Measurements from ENCODE around the gene MBD6. TPM values are rescaled to one million over a fixed set of nuclear protein-coding genes. Genes with fewer than 3 reads are reported as not detected.
"Not testable (repeated sequence)": the region's sequence is repeated elsewhere in the genome, so short reads cannot be mapped to it uniquely, and the experiment has no call there.

Gene MBD6
- total RNA-seq, 2 donors from 2014 or later: 66.4 to 77.5 TPM

DNA sequence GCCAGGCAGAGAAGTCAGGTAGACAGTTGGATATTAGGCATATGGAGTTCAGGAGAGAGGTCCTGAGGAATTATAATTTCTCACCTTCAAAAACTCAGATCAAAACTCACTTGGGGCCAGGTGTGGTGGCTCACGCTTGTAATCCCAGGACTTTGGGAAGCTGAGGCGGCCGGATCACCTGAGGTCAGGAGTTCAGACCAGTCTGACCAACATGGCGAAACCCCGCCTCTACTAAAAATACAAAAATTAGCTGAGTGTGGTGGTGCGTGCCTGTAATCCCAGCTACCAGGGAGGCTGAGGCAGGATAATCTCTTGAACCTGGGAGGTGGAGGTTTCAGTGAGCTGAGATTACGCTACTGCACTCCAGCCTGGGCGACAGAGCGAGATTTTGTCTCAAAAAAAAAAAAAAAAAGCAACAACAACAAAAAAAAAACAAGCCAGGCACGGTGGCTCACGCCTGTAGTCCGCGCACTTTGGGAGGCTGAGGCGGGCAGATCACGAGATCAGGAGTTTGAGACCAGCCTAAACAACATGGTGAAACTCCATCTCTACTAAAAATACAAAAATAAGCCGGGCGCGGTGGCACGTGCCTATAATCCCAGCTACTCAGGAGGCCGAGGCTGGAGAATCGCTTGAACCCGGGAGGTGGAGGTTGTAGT lies 20.2 kb upstream of the MBD6 start:
- not testable (repeated sequence) for DNase-seq (ENCODE audit: low spot score in 2 of 2); H3K27ac Mint-ChIP-seq; ATAC-seq; H3K9me3 Mint-ChIP-seq
- H3K36me3 Mint-ChIP-seq: peaks cover 33 to 47% of the 10 kb centered on the region in 2 donors

DNA sequence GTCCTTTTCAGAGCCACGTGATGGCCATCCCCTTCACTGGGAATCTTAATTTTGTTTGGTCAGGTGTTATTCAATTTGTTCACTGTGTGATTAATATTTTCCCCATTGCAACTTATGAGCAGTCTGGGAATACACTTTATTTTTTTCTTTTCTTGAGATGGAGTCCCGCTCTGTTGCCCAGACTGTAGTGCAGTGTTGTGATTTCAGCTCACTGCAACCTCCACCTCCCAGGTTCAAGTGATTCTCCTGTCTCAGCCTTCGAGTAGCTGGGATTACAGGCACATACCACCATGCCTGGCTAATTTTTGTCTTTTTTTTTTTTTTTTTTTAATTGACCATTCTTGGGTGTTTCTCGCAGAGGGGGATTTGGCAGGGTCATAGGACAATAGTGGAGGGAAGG lies 16.1 kb upstream of the MBD6 start:
- ATAC-seq: not testable (repeated sequence)
- peaks cover 7 to 16% of the 10 kb centered on the region in 2 donors for H3K36me3 Mint-ChIP-seq

DNA sequence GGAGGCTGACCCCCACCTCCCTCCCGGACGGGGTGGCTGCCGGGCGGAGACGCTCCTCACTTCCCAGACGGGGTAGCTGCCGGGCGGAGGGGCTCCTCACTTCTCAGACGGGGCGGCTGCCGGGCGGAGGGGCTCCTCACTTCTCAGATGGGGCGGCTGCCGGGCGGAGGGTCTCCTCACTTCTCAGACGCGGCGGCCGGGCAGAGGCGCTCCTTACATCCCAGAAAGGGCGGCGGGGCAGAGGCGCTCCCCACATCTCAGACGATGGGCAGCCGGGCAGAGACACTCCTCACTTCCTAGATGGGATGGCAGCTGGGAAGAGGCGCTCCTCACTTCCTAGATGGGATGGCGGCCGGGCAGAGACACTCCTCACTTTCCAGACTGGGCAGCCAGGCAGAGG lies 14.8 kb upstream of the MBD6 start:
- not testable (repeated sequence) for DNase-seq (ENCODE audit: low spot score in 2 of 2); H3K27ac Mint-ChIP-seq; H3K36me3 Mint-ChIP-seq; ATAC-seq; H3K9me3 Mint-ChIP-seq

More for the DNA sequence above, 16.1 kb upstream of the MBD6 start:
- not testable (repeated sequence) for DNase-seq (ENCODE audit: low spot score in 2 of 2); H3K9me3 Mint-ChIP-seq; H3K27ac Mint-ChIP-seq

DNA sequence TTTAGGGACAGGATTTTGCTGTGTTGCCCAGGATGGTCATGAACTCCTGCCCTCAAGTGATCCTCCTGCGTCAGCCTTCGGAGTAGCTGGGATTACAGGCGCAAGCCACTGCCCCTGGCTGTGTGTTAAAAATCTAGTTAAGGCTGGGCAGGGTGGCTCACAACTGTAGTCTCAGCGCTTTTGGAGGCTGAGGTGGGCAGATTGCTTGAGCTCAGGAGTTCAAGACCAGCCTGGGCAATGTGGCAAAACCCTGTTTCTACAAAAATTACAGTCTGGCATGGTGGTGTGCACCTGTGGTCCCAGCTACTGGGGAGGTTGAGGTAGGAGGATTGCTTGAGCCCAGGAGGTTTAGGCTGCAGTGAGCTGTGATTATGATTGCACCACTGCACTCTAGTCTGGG lies 11.5 kb upstream of the MBD6 start:
- Mint-ChIP-seq H3K9me3 (no peaks in the 10 kb centered on the region), H3K36me3 (peaks cover 4 to 21% of the 10 kb centered on the region in 2 donors), H3K27ac (no peak overlapping the region)
- ATAC-seq (no peak), DNase-seq (ENCODE audit: low spot score in 2 of 2) (no peak)

DNA sequence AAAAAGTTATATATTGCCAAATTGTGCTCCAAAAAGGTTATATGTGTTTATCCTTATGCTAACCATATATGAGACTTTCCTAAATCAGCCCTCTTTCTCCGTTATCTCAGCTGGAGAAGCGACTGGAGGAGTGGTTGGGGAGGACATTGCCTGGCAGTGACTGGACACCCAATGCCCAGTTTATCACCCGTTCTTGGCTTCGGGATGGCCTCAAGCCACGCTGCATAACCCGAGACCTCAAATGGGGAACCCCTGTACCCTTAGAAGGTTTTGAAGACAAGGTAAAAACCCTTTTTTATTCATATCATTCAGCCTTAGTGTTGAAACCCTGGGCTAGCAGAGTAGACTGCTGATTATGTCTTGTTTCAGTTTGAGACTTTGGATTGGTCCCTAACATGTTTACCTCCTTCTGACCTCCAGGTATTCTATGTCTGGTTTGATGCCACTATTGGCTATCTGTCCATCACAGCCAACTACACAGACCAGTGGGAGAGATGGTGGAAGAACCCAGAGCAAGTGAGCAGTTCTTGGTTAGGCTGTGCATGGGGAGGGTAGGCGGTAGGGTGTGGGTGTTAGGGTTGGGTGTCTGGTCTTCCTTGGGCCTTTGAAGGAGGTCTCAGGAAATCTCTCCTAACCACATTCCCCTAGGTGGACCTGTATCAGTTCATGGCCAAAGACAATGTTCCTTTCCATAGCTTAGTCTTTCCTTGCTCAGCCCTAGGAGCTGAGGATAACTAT lies 10.9 kb upstream of the MBD6 start:
- no peaks in the 10 kb centered on the region for H3K9me3 Mint-ChIP-seq
- H3K27ac Mint-ChIP-seq: peak overlapping the region; percentile 52 to 61
- DNase-seq (ENCODE audit: low spot score in 2 of 2): no peak
- H3K36me3 Mint-ChIP-seq: peaks cover 7 to 21% of the 10 kb centered on the region in 2 donors
- ATAC-seq: peak in 1 of 2 donors; percentile 44

DNA sequence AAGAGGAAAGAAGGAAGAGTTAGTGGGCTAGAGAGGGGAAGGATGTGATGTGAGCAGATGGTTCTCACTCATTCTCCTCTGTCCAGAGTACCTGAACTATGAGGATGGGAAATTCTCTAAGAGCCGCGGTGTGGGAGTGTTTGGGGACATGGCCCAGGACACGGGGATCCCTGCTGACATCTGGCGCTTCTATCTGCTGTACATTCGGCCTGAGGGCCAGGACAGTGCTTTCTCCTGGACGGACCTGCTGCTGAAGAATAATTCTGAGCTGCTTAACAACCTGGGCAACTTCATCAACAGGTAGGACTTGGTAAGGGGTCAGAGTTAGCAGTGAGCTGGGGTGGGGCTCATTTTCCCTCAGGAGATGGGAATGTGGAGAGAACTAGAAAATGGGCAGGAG lies 10.0 kb upstream of the MBD6 start:
- H3K9me3 Mint-ChIP-seq: no peaks in the 10 kb centered on the region
- ATAC-seq (no peak), DNase-seq (ENCODE audit: low spot score in 2 of 2) (no peak)
- H3K27ac Mint-ChIP-seq: peak overlapping the region; percentile 52 to 61
- peaks cover 16 to 21% of the 10 kb centered on the region in 2 donors for H3K36me3 Mint-ChIP-seq

DNA sequence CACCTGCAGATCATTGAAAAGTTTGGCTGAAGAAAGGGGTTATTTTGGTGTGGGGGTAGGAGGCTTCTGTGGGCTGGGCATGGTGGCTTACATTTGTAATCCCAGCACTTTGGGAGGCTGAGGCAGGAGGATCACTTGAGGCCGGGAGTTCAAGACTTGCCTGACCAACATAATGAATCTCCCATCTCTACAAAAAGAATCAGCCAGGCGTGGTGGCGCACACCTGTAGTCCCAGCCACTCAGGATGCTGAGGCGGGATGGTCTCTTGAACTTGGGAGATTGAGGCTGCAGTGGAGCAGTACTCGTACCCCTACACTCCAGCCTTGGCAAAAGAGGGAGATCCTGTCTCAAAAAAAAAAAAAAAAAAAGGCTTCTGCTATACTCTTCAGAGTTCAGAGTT lies 9.4 kb upstream of the MBD6 start:
- Mint-ChIP-seq H3K36me3 (peaks cover 22 to 23% of the 10 kb centered on the region in 2 donors), H3K9me3 (no peaks in the 10 kb centered on the region), H3K27ac (peak overlapping the region; percentile 18 to 52)
- DNase-seq (ENCODE audit: low spot score in 2 of 2) (no peak), ATAC-seq (no peak)

DNA sequence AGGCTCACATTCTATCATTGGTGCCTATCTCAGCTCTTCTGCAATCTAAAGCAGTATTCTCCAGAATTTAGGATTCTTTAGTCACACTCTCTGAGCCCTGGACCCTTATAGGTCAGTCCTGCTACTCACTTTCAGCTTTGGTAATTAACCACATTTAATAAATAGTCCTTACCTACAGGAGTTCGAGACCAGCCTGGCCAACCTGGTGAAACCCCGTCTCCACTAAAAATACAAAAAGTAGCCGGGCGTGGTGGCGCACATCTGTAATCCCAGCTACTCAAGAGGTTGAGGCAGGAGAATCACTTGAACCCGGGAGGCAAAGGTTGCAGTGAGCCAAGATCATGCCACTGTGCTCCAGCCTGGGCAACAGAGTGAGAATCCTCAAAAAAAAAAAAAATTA lies 8.9 kb upstream of the MBD6 start:
- not testable (repeated sequence) for ATAC-seq; H3K9me3 Mint-ChIP-seq; DNase-seq (ENCODE audit: low spot score in 2 of 2)
- Mint-ChIP-seq H3K27ac (peak overlapping the region in 1 of 2 donors; percentile 52), H3K36me3 (peaks cover 26 to 28% of the 10 kb centered on the region in 2 donors)

DNA sequence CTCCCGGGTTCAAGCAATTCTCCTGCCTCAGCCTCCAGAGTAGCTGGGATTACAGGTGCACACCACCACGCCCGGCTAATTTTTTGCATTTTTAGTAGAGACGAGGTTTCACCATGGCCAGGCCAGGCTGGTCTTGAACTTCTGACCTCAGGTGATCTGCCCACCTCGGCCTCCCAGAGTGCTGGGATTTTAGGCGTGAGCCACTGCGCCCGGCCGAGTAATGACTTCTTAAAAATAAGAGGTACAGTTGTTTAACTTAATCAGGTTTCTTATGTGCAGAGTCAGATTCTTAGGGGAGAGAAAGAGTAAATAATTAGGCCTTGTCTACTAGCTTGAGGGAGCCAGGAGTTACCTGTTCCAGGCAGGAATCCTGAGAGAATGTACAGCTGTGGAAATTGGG lies 8.4 kb upstream of the MBD6 start:
- peak overlapping the region in 1 of 2 donors; percentile 81 for H3K27ac Mint-ChIP-seq

DNA sequence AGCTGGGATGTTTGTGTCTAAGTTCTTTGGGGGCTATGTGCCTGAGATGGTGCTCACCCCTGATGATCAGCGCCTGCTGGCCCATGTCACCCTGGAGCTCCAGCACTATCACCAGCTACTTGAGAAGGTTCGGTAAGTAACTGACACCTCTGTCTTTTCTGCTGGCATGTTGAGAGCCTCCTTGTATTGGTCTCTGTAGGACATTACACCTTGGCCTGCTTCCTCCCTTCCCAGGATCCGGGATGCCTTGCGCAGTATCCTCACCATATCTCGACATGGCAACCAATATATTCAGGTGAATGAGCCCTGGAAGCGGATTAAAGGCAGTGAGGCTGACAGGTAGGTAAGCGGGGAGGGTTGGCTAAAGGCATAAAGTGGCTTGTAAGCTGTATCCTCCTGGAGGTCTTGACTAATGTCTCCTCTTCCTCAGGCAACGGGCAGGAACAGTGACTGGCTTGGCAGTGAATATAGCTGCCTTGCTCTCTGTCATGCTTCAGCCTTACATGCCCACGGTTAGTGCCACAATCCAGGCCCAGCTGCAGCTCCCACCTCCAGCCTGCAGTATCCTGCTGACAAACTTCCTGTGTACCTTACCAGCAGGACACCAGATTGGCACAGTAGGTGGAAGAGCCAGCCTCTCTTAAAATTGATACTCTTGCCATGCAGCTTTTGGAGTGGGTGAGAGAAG lies 7.8 kb upstream of the MBD6 start:
- DNase-seq (ENCODE audit: low spot score in 2 of 2): no peak
- peak overlapping the region in 1 of 2 donors; percentile 3 for H3K27ac Mint-ChIP-seq
- peaks cover 38 to 39% of the 10 kb centered on the region in 2 donors for H3K36me3 Mint-ChIP-seq
- no peak for ATAC-seq
- no peaks in the 10 kb centered on the region for H3K9me3 Mint-ChIP-seq

More for the DNA sequence above, 8.4 kb upstream of the MBD6 start:
- ATAC-seq; H3K9me3 Mint-ChIP-seq; DNase-seq (ENCODE audit: low spot score in 2 of 2): not testable (repeated sequence)
- H3K36me3 Mint-ChIP-seq: peaks cover 32 to 33% of the 10 kb centered on the region in 2 donors

DNA sequence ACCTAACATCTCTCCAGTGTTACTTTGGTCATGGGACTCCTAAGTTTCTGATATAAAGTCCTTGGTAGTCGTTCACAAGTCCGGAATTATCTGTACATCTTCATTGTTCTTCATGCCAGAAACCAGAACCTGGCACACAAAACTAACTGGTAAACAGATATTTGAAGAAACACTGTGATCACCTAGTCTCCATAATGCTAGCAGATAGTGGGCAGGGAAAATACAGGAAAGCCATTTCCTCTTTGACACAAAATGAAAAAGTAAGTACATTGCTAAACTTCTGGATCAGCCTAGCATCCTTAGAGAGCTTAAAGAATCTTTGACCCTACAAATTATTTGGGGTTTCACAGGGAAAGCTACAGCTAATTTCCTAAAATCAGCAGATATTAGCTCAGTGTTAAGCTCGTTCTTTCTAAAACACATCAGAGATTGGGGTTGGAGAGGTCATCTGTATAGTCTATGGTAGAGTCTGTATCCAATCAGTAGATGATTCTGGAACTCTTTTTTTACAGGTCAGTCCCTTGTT lies 7.2 kb upstream of the MBD6 start:
- ATAC-seq (no peak), DNase-seq (ENCODE audit: low spot score in 2 of 2) (no peak)
- peak overlapping the region in 1 of 2 donors; percentile 3 for H3K27ac Mint-ChIP-seq
- H3K9me3 Mint-ChIP-seq: no peaks in the 10 kb centered on the region
- peaks cover 43 to 45% of the 10 kb centered on the region in 2 donors for H3K36me3 Mint-ChIP-seq

DNA sequence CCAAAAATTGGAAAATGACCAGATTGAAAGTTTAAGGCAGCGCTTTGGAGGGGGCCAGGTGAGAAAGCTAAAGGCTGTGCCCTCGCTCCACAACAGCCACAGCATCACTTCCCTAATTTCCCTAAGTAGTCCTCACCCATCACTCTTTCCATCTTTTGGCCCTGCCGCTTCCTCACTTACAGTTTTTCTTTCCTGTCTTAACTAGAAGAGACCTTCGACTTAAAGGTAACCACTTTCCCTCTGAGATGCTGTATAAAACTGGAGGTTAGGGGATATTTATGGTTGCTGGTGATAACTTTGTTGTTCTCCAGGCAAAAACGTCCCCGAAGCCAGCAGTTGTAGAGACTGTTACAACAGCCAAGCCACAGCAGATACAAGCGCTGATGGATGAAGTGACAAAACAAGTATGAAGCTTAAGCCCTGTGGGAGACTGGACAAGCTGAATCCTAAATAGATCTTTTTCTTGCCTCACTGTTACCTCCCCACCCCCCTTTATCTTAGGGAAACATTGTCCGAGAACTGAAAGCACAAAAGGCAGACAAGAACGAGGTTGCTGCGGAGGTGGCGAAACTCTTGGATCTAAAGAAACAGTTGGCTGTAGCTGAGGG lies 6.6 kb upstream of the MBD6 start:
- peak overlapping the region; percentile 3 to 93 for H3K27ac Mint-ChIP-seq
- H3K36me3 Mint-ChIP-seq: peaks cover 43 to 45% of the 10 kb centered on the region in 2 donors
- ATAC-seq: no peak
- no peaks in the 10 kb centered on the region for H3K9me3 Mint-ChIP-seq
- DNase-seq (ENCODE audit: low spot score in 2 of 2): no peak

DNA sequence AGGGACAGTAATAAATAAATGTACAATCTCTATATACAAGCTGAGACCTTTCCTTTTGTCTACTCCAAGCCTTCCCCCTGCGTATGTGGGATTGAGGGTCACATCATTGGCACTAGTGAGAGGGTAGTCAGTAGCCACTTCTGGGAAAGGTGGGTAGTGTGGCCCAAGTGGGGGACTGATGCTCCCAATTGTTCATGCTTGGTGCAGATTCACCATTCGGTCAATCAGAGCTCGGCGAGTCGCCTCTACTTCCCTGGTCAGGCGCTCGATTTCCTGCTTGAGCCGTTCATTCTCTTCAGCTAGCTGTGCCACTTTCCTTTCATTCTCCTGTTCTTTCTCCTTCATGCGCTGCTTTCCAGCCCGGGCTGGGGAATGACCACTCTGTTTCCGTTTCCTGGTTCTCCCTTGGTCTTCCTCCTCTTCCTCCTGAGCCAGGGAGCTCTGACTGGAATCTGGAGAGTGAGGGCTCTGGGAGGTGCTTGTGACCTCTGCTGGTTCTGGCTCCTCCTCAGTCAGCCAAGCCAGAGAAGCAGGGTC lies 5.9 kb upstream of the MBD6 start:
- DNase-seq (ENCODE audit: low spot score in 2 of 2) (no peak), ATAC-seq (no peak)
- H3K9me3 Mint-ChIP-seq: no peaks in the 10 kb centered on the region
- H3K36me3 Mint-ChIP-seq: peaks cover 43 to 45% of the 10 kb centered on the region in 2 donors
- H3K27ac Mint-ChIP-seq: peak overlapping the region; percentile 93 to 100

DNA sequence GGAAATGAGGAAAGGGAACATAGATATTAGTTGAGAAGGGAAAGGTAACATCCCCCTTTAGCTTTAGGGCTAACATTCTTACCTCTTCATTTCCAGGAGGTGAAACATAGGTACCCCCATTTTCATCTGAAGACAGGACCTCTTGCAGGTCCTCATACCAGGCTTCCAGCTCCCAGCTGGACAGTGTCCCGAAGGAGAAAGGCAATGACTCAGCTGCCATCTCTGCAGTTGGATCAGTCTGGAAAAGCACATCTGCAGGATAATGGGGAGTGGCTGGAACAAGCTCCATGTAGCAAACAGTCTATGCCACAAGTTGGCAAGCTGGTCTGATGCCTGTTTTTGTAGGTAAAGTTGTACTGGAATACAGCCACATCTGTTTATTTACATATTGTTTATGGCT lies 5.4 kb upstream of the MBD6 start:
- no peak for ATAC-seq
- H3K9me3 Mint-ChIP-seq: no peaks in the 10 kb centered on the region
- DNase-seq (ENCODE audit: low spot score in 2 of 2): no peak
- peak overlapping the region; percentile 93 to 100 for H3K27ac Mint-ChIP-seq
- H3K36me3 Mint-ChIP-seq: peaks cover 43% of the 10 kb centered on the region in 2 donors

DNA sequence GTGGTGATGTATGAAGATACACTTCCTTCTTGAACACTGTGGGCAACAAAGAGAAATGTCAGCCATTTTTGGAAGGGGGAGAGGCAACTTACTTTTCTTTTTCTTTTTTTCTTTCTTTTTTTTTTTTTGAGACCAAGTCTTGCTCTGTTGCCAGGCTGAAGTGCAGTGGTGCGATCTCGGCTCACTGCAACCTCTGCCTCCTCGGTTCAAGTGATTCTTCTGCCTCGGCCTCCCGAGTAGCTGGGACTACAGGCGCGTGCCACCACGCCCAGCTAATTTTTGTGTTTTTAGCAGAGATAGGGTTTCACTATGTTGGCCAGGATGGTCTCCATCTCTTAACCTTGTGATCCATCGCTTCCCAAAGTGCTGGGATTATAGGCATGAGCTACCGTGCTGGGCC lies 4.9 kb upstream of the MBD6 start:
- DNase-seq (ENCODE audit: low spot score in 2 of 2); H3K9me3 Mint-ChIP-seq; ATAC-seq: not testable (repeated sequence)
- peaks cover 38 to 43% of the 10 kb centered on the region in 2 donors for H3K36me3 Mint-ChIP-seq
- peak overlapping the region; percentile 93 to 100 for H3K27ac Mint-ChIP-seq

DNA sequence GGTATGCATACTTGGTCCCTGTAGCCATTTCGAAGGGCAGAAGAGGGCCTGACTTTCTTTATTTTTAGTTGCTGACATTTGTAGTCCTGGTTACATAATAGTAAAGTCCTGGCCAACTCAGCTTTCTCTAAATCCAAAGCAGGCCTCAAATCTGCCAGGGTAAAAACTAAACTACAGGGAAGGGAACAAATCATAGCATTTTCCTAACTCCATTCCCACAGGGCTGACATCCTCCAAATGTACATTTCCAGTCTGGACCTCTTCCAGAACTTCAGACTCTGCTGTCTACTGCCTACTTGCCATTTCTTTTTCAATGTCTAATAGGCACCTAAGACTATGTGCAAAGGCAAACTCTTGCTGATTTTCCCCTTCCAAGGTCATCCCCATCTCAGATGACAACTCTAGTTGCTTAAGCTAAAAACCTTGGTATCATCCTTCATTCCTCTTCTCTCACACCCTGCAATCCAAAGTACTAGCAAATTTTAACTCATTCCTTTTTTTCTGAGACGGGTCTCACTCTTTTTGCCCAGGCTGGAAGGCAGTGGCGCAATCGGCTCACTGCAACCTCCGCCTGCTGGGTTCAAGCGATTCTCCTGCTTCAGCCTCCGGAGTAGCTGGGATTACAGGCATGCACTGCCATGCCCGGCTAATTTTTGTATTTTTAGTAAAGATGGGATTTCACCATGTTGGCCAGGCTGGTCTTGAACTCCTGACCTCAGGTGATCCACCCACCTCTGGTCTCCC lies 4.3 kb upstream of the MBD6 start:
- no peak for DNase-seq (ENCODE audit: low spot score in 2 of 2)
- ATAC-seq: no peak
- H3K36me3 Mint-ChIP-seq: peaks cover 32 to 39% of the 10 kb centered on the region in 2 donors
- no peaks in the 10 kb centered on the region for H3K9me3 Mint-ChIP-seq
- H3K27ac Mint-ChIP-seq: peak overlapping the region; percentile 100

Data from activated naive CD4-positive, alpha-beta T cell treated with anti-CD3 and anti-CD28 coated beads, Interleukin-2, amount 50 U/mL, for 72 hours (primary cell).